SK-N-SH treated with all-trans-retinoic acid at 6 μM for 48 hours (cell line): ENCODE results near the gene ZNF789.
A peak's percentile ranks its signal among the peaks of the same experiment; 100 is the strongest.
"Not testable (repeated sequence)": the region's sequence is repeated elsewhere in the genome, so short reads cannot be mapped to it uniquely, and the experiment has no call there.

ENCODE experiments used
- ATAC-seq: fragments of 200-7000 bp; cut with Tn5 transposase; 3 replicates; pipeline ENCODE4 v1.9.1; 2020; ENCODE audit warnings: mild to moderate bottlenecking, moderate library complexity
- ARNTL ChIP-seq: fragments of 450-650 bp; formaldehyde crosslinking; IDR thresholded peaks from 2 replicates; pipeline ENCODE4 v1.5.0; 2020; ENCODE audit warnings: low read depth, mild to moderate bottlenecking, moderate library complexity, borderline replicate concordance
- BACH2 ChIP-seq: fragments of 250-450 bp; sonication (Bioruptor Pico); IDR thresholded peaks from 2 replicates; pipeline ENCODE4 v1.9.0; 2021; ENCODE audit warnings: mild to moderate bottlenecking, borderline replicate concordance
- CSDC2 ChIP-seq: fragments of 250-450 bp; sonication (Bioruptor Pico); IDR thresholded peaks from 2 replicates; pipeline ENCODE4 v1.5.0; 2020; ENCODE audit warnings: mild to moderate bottlenecking, moderate library complexity
- ESRRG ChIP-seq: fragments of 250-450 bp; sonication (Bioruptor Pico); IDR thresholded peaks from 2 replicates; pipeline ENCODE4 v1.6.1; 2021; ENCODE audit warnings: mild to moderate bottlenecking
- GLIS3 ChIP-seq: fragments of 250-450 bp; sonication (Bioruptor Pico); IDR thresholded peaks from 2 replicates; pipeline ENCODE4 v1.5.0; 2020; ENCODE audit warnings: mild to moderate bottlenecking, moderate library complexity
- ISL1 ChIP-seq: fragments of 250-450 bp; sonication (Bioruptor Pico); IDR thresholded peaks from 2 replicates; pipeline ENCODE4 v2.1.2; 2022; ENCODE audit warnings: mild to moderate bottlenecking, moderate library complexity
- PPARA ChIP-seq: fragments of 250-450 bp; sonication (Bioruptor Pico); IDR thresholded peaks from 2 replicates; pipeline ENCODE4 v1.5.0; 2020; ENCODE audit warnings: mild to moderate bottlenecking, borderline replicate concordance
- RARB ChIP-seq: fragments of 250-450 bp; sonication (Bioruptor Pico); IDR thresholded peaks from 2 replicates; pipeline ENCODE4 v1.8.0; 2021; ENCODE audit warnings: mild to moderate bottlenecking, moderate library complexity
- SNAI2 ChIP-seq: fragments of 250-450 bp; sonication (Bioruptor Pico); IDR thresholded peaks from 2 replicates; pipeline ENCODE4 v1.5.0; 2020; ENCODE audit warnings: mild to moderate bottlenecking, moderate library complexity
- TCF4 ChIP-seq: fragments of 250-450 bp; sonication (Bioruptor Pico); IDR thresholded peaks from 2 replicates; pipeline ENCODE4 v1.8.0; 2021; ENCODE audit warnings: mild to moderate bottlenecking, moderate library complexity, borderline replicate concordance
- TOX ChIP-seq: fragments of 250-450 bp; sonication (Bioruptor Pico); IDR thresholded peaks from 2 replicates; pipeline ENCODE4 v1.8.0; 2021; ENCODE audit warnings: mild to moderate bottlenecking, moderate library complexity, borderline replicate concordance
- ZFP3 ChIP-seq: fragments of 250-450 bp; sonication (Bioruptor Pico); IDR thresholded peaks from 2 replicates; pipeline ENCODE4 v1.5.0; 2020; ENCODE audit warnings: mild to moderate bottlenecking, moderate library complexity
- ZFP30 ChIP-seq: fragments of 450-650 bp; formaldehyde crosslinking; IDR thresholded peaks from 2 replicates; pipeline ENCODE4 v1.5.0; 2022; ENCODE audit warnings: mild to moderate bottlenecking, moderate library complexity
- ZNF70 ChIP-seq: fragments of 450-650 bp; formaldehyde crosslinking; IDR thresholded peaks from 2 replicates; pipeline ENCODE4 v1.5.0; 2020; ENCODE audit warnings: mild to moderate bottlenecking, moderate library complexity
- TF ChIP-seq, protein P1 (sequence below): fragments of 250-450 bp; sonication (Bioruptor Pico); IDR thresholded peaks from 2 replicates; pipeline ENCODE4 v1.8.0; 2021; ENCODE audit warnings: low read depth, mild to moderate bottlenecking, moderate library complexity, borderline replicate concordance
- TF ChIP-seq, protein P2 (sequence below): fragments of 250-450 bp; sonication (Bioruptor Pico); IDR thresholded peaks from 2 replicates; pipeline ENCODE4 v1.5.1; 2021; ENCODE audit warnings: mild to moderate bottlenecking, moderate library complexity
- TF ChIP-seq, protein P3 (sequence below): fragments of 250-450 bp; sonication (Bioruptor Pico); IDR thresholded peaks from 2 replicates; pipeline ENCODE4 v1.8.0; 2020; ENCODE audit warnings: mild to moderate bottlenecking, moderate library complexity, borderline replicate concordance
- TF ChIP-seq, protein P4 (sequence below): fragments of 250-450 bp; sonication (Bioruptor Pico); IDR thresholded peaks from 2 replicates; pipeline ENCODE4 v1.5.1; 2020; ENCODE audit warnings: low read depth, mild to moderate bottlenecking, moderate library complexity
- TF ChIP-seq, protein P5 (sequence below): fragments of 250-450 bp; sonication (Bioruptor Pico); IDR thresholded peaks from 2 replicates; pipeline ENCODE4 v1.5.0; 2020; ENCODE audit warnings: mild to moderate bottlenecking, moderate library complexity

Gene ZNF789

GRCh38 chr7:99429756-99430155 lies 42.9 kb upstream of the ZNF789 start:
- TF ChIP-seq BACH2 (CRISPR knock-in tag) (no peak), RARB (CRISPR knock-in tag) (no peak), TCF4 (CRISPR knock-in tag) (no peak), ZNF70 (CRISPR knock-in tag) (no peak), ISL1 (CRISPR knock-in tag) (no peak), GLIS3 (no peak), CSDC2 (CRISPR knock-in tag) (no peak), TOX (CRISPR knock-in tag) (no peak), SNAI2 (CRISPR knock-in tag) (no peak), ARNTL (CRISPR knock-in tag) (no peak), ESRRG (CRISPR knock-in tag) (no peak)
- TF ChIP-seq, protein P1, sequence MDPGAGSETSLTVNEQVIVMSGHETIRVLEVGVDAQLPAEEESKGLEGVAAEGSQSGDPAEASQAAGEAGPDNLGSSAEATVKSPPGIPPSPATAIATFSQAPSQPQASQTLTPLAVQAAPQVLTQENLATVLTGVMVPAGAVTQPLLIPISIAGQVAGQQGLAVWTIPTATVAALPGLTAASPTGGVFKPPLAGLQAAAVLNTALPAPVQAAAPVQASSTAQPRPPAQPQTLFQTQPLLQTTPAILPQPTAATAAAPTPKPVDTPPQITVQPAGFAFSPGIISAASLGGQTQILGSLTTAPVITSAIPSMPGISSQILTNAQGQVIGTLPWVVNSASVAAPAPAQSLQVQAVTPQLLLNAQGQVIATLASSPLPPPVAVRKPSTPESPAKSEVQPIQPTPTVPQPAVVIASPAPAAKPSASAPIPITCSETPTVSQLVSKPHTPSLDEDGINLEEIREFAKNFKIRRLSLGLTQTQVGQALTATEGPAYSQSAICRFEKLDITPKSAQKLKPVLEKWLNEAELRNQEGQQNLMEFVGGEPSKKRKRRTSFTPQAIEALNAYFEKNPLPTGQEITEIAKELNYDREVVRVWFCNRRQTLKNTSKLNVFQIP (CRISPR knock-in tag): no peak
- TF ChIP-seq, protein P2, sequence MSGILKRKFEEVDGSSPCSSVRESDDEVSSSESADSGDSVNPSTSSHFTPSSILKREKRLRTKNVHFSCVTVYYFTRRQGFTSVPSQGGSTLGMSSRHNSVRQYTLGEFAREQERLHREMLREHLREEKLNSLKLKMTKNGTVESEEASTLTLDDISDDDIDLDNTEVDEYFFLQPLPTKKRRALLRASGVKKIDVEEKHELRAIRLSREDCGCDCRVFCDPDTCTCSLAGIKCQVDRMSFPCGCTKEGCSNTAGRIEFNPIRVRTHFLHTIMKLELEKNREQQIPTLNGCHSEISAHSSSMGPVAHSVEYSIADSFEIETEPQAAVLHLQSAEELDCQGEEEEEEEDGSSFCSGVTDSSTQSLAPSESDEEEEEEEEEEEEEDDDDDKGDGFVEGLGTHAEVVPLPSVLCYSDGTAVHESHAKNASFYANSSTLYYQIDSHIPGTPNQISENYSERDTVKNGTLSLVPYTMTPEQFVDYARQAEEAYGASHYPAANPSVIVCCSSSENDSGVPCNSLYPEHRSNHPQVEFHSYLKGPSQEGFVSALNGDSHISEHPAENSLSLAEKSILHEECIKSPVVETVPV (CRISPR knock-in tag): no peak
- TF ChIP-seq, protein P3, sequence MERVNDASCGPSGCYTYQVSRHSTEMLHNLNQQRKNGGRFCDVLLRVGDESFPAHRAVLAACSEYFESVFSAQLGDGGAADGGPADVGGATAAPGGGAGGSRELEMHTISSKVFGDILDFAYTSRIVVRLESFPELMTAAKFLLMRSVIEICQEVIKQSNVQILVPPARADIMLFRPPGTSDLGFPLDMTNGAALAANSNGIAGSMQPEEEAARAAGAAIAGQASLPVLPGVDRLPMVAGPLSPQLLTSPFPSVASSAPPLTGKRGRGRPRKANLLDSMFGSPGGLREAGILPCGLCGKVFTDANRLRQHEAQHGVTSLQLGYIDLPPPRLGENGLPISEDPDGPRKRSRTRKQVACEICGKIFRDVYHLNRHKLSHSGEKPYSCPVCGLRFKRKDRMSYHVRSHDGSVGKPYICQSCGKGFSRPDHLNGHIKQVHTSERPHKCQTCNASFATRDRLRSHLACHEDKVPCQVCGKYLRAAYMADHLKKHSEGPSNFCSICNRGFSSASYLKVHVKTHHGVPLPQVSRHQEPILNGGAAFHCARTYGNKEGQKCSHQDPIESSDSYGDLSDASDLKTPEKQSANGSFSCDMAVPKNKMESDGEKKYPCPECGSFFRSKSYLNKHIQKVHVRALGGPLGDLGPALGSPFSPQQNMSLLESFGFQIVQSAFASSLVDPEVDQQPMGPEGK (CRISPR knock-in tag): no peak
- TF ChIP-seq, protein P4, sequence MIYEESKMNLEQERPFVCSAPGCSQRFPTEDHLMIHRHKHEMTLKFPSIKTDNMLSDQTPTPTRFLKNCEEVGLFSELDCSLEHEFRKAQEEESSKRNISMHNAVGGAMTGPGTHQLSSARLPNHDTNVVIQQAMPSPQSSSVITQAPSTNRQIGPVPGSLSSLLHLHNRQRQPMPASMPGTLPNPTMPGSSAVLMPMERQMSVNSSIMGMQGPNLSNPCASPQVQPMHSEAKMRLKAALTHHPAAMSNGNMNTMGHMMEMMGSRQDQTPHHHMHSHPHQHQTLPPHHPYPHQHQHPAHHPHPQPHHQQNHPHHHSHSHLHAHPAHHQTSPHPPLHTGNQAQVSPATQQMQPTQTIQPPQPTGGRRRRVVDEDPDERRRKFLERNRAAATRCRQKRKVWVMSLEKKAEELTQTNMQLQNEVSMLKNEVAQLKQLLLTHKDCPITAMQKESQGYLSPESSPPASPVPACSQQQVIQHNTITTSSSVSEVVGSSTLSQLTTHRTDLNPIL (CRISPR knock-in tag): no peak
- no peak; the same call in 2 of the 3 replicates for ATAC-seq

GRCh38 chr7:99431756-99432540 lies 40.7 kb upstream of the ZNF789 start:
- ATAC-seq: not testable (repeated sequence)

DNA sequence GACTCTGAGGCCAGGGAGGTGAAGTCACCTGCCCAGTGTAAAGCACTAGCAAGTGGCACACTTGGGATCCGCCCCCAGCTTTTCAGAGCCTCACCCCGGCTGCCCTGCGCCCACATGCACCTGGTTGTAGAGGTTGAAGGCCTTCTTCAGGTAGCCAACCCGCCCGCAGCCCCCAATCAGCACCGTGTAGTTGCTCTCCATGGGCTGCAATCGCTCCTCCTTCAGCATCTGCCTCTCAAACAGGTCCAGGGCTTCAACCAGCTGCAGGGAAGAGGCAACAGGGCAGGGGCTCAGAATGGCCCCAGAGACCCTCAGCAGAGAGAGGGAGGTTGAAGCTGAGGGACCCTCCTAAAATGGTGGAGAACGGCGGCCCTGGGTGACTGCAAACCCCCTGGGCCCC lies 39.5 kb upstream of the ZNF789 start:
- no peak for ATAC-seq
- TF ChIP-seq RARB (CRISPR knock-in tag): no peak
- no peak for TF ChIP-seq ZFP3 (CRISPR knock-in tag)
- no peak for TF ChIP-seq PPARA (CRISPR knock-in tag)
- no peak for TF ChIP-seq ARNTL (CRISPR knock-in tag)

DNA sequence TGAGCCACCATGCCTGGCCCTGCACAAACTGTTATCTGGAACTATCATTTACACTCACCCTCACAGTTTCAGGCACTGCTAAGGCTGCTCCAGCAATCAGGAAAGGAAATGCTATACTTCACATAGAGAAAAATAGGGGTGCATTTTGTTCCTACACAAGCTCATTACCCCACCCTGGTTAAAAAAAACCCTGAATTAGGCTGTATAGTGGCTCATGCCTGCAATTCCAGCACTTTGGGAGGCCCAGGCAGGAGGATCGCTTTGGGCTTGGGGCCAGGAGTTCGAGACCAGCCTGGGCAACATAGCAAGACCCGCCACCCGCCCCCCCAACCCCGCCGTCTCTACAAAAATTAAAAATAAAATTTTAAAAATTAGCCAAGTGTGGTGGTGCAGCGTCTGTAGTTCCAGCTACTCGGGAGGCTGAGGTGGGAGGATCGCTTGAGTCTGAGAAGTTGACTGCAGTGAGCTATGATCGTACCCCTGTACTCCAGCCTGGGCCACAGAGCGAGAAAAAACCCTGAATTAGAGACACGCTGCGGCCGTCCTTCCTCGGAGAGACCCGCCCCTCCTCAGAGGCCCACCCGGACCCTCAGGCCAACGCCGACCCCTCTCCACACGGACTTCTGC lies 34.6 kb upstream of the ZNF789 start:
- peak; percentile 41 for ATAC-seq
- TF ChIP-seq, protein P3 (CRISPR knock-in tag): no peak
- TF ChIP-seq, protein P5, sequence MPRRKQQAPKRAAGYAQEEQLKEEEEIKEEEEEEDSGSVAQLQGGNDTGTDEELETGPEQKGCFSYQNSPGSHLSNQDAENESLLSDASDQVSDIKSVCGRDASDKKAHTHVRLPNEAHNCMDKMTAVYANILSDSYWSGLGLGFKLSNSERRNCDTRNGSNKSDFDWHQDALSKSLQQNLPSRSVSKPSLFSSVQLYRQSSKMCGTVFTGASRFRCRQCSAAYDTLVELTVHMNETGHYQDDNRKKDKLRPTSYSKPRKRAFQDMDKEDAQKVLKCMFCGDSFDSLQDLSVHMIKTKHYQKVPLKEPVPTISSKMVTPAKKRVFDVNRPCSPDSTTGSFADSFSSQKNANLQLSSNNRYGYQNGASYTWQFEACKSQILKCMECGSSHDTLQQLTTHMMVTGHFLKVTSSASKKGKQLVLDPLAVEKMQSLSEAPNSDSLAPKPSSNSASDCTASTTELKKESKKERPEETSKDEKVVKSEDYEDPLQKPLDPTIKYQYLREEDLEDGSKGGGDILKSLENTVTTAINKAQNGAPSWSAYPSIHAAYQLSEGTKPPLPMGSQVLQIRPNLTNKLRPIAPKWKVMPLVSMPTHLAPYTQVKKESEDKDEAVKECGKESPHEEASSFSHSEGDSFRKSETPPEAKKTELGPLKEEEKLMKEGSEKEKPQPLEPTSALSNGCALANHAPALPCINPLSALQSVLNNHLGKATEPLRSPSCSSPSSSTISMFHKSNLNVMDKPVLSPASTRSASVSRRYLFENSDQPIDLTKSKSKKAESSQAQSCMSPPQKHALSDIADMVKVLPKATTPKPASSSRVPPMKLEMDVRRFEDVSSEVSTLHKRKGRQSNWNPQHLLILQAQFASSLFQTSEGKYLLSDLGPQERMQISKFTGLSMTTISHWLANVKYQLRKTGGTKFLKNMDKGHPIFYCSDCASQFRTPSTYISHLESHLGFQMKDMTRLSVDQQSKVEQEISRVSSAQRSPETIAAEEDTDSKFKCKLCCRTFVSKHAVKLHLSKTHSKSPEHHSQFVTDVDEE (CRISPR knock-in tag): no peak
- TF ChIP-seq BACH2 (CRISPR knock-in tag) (no peak), ESRRG (CRISPR knock-in tag) (no peak), ISL1 (CRISPR knock-in tag) (no peak), GLIS3 (no peak), ZNF70 (CRISPR knock-in tag) (no peak), ZFP30 (CRISPR knock-in tag) (no peak)
- TF ChIP-seq, protein P1 (CRISPR knock-in tag): no peak
- TF ChIP-seq, protein P4 (CRISPR knock-in tag): no peak
